Endothelial cell (in vitro differentiated cells): ENCODE data around the gene OR14C36. TPM values are rescaled to one million over a fixed set of nuclear protein-coding genes. Genes with fewer than 3 reads are reported as not detected.

Experiments
- DNase-seq: peaks from one replicate; pipeline ENCODE4 v3.0.0; 2021; ENCODE audit warnings: low spot score
- H3K27ac Mint-ChIP-seq: one replicate; pipeline ENCODE4 v1.8.0; 2021; ENCODE audit warnings: mixed read lengths, inconsistent platforms; ENCODE audit not compliant: unreplicated experiment
- H3K27me3 Mint-ChIP-seq: one replicate; pipeline ENCODE4 v1.8.0; 2021; ENCODE audit warnings: mild to moderate bottlenecking, moderate library complexity, mixed read lengths, inconsistent platforms; ENCODE audit not compliant: unreplicated experiment
- H3K36me3 Mint-ChIP-seq: one replicate; pipeline ENCODE4 v1.8.0; 2021; ENCODE audit warnings: mild to moderate bottlenecking, low read depth, mixed read lengths, inconsistent platforms; ENCODE audit not compliant: unreplicated experiment
- H3K4me1 Mint-ChIP-seq: one replicate; pipeline ENCODE4 v1.8.0; 2021; ENCODE audit warnings: mild to moderate bottlenecking, mixed read lengths, inconsistent platforms; ENCODE audit not compliant: unreplicated experiment
- H3K4me3 Mint-ChIP-seq: one replicate; pipeline ENCODE4 v1.8.0; 2021; ENCODE audit warnings: mild to moderate bottlenecking, mixed read lengths, inconsistent platforms; ENCODE audit not compliant: unreplicated experiment
- H3K9me3 Mint-ChIP-seq: one replicate; pipeline ENCODE4 v1.8.0; 2021; ENCODE audit warnings: mixed read lengths, inconsistent platforms; ENCODE audit not compliant: unreplicated experiment
- total RNA-seq: library from RNA; stranded (reverse); fragmentation: NEBNext Ultra II Directional; extraction: Animal tissue kit (Norgen Biotek cat#: 25700); gene quantifications from one replicate; pipeline ENCODE4 v1.2.1, GENCODE V29; 2021; ENCODE audit not compliant: unreplicated experiment
- TF ChIP-seq, protein P1 (sequence below): fragments of 200-600 bp; sonication (generic); IDR thresholded peaks from one replicate; pipeline ENCODE4 v1.5.0; 2021; ENCODE audit warnings: antibody characterized with exemption; ENCODE audit not compliant: unreplicated experiment

OR14C36 gene
- total RNA-seq, 1 donor from 2014 or later = not detected

DNA sequence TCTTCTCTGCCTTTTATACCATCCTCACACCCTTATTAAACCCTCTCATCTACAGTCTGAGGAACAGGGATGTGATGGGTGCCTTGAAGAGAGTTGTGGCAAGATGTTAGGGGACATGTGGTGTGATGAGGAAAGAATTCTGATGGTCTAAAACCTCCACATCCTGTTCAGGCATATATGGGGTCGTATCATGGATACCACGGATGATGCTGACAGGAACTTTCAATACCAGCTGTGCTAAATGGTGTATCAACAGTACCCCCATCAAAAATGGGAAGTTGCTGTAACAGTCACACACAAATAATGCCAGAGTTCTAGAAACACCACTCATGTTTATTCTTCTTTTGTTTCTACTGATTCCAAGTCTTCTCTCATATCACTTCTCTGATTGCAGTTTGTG is 39.9 kb downstream of the OR14C36 start:
- Mint-ChIP-seq H3K4me1 (no peaks in the 10 kb centered on the region), H3K27me3 (peaks cover 4% of the 10 kb centered on the region), H3K9me3 (peaks cover 23% of the 10 kb centered on the region), H3K36me3 (no peaks in the 10 kb centered on the region), H3K27ac (no peak overlapping the region), H3K4me3 (no peak overlapping the region)
- no peak for DNase-seq
- TF ChIP-seq, protein P1, sequence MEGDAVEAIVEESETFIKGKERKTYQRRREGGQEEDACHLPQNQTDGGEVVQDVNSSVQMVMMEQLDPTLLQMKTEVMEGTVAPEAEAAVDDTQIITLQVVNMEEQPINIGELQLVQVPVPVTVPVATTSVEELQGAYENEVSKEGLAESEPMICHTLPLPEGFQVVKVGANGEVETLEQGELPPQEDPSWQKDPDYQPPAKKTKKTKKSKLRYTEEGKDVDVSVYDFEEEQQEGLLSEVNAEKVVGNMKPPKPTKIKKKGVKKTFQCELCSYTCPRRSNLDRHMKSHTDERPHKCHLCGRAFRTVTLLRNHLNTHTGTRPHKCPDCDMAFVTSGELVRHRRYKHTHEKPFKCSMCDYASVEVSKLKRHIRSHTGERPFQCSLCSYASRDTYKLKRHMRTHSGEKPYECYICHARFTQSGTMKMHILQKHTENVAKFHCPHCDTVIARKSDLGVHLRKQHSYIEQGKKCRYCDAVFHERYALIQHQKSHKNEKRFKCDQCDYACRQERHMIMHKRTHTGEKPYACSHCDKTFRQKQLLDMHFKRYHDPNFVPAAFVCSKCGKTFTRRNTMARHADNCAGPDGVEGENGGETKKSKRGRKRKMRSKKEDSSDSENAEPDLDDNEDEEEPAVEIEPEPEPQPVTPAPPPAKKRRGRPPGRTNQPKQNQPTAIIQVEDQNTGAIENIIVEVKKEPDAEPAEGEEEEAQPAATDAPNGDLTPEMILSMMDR = no peak

DNA sequence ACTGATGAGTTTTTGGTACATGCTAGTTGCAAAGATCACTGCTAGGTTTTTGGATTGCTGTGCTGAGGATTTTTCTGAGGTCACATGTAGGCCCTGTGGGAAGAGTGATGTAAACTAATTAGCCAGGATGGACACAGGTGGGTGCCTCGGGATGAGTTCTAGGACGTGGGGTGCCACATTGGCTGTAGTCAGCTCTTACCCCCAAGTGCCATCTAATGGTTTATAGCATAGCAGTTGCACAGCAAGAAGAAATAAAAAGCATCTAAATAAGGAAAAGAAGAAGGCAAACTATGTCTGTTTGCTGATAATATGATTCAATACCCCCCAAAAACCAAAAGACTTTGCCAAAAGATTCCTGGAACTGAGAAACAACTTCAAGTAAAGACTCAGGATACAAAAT is 44.5 kb downstream of the OR14C36 start:
- DNase-seq = no peak
- Mint-ChIP-seq H3K27ac (no peak overlapping the region), H3K9me3 (peaks cover 32% of the 10 kb centered on the region), H3K4me3 (no peak overlapping the region), H3K4me1 (no peaks in the 10 kb centered on the region), H3K27me3 (peaks cover 2% of the 10 kb centered on the region), H3K36me3 (no peaks in the 10 kb centered on the region)
- TF ChIP-seq, protein P1 = no peak

Other genes with a start within 250 kb of the OR14C36 start
- not detected for gene OR2M5, start 203.6 kb upstream of the OR14C36 start, total RNA-seq
- gene OR2M2, start 174.0 kb upstream of the OR14C36 start, total RNA-seq = not detected
- not detected for gene OR2M3, start 151.5 kb upstream of the OR14C36 start, total RNA-seq
- gene OR2M4, start 117.4 kb upstream of the OR14C36 start, total RNA-seq = not detected
- not detected for gene OR2T33, start 70.8 kb upstream of the OR14C36 start, total RNA-seq
- gene OR2T12, start 45.4 kb upstream of the OR14C36 start, total RNA-seq = not detected
- not detected for gene OR2M7, start 24.2 kb upstream of the OR14C36 start, total RNA-seq
- gene OR2T4, start 12.9 kb downstream of the OR14C36 start, total RNA-seq = not detected
- gene OR2T6, start 27.0 kb downstream of the OR14C36 start, total RNA-seq = not detected
- gene OR2T1, start 54.3 kb downstream of the OR14C36 start, total RNA-seq = not detected
- not detected for gene OR2T2, start 96.9 kb downstream of the OR14C36 start, total RNA-seq
- gene OR2T3, start 124.6 kb downstream of the OR14C36 start, total RNA-seq = not detected
- not detected for gene OR2T5, start 139.8 kb downstream of the OR14C36 start, total RNA-seq
- gene OR2G6, start 159.3 kb downstream of the OR14C36 start, total RNA-seq = not detected
- not detected for gene OR2T29, start 214.0 kb downstream of the OR14C36 start, total RNA-seq
- not detected for gene OR2T34, start 226.0 kb downstream of the OR14C36 start, total RNA-seq
- gene OR2T10, start 248.9 kb downstream of the OR14C36 start, total RNA-seq = not detected